GM21528 (cell line): Measurements from ENCODE around the gene HUNK.

Source experiments
- ATAC-seq: cut with Tn5 transposase; IDR thresholded peaks from one replicate; pipeline ENCODE4 v1.9.1; 2021; ENCODE audit warnings: mild to moderate bottlenecking, moderate library complexity; ENCODE audit not compliant: unreplicated experiment, low FRiP score

Gene HUNK

DNA sequence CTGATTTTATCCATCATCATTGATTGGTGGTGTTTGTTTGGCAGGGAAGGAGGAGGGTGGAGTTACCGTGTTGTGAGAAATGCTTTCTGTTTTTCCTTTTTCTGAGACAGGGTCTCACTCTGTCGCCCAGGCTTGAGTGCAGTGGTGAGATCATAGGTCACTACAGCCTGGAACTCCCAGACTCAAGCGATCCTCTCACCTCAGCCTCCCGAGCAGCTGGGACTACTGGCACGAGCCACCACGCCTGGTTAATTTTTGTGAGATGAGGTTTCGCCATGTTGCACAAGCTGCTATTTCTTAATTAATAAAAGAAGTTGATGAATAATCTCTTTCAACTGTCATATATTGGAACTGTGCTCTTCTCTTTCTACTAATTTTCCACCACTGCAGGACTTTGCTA, 44.3 kb downstream of the HUNK start:
- ATAC-seq: no peak

DNA sequence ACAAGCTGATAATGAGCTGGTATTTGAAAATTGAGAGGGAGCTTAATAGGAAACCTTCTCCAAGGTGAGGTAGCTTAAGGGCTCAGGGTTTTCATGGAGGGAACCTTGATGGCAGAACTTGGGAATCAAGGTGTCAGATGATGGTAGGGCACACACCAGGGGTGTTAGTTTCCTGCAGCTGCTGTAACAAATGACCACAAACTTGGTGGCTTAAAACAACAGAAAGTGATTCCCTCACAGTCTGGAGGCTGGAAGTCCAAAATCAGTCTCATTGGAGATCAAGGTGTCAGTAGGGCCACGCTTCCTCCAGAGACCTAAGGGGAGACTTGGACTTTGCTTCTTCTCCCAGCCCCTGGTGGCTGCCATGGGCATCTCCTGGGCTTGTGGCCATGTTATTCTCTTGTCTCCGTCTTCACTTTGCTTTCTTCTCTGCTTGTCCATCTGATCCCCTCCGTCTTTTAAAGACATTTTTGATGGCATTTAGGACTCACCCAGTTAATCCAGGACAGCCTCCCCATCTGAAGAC, 45.5 kb downstream of the HUNK start:
- no peak for ATAC-seq

GRCh38 chr21:31920275-31920674, 47.5 kb downstream of the HUNK start:
- ATAC-seq: no peak

GRCh38 chr21:31921079-31921478, 48.3 kb downstream of the HUNK start:
- no peak for ATAC-seq

DNA sequence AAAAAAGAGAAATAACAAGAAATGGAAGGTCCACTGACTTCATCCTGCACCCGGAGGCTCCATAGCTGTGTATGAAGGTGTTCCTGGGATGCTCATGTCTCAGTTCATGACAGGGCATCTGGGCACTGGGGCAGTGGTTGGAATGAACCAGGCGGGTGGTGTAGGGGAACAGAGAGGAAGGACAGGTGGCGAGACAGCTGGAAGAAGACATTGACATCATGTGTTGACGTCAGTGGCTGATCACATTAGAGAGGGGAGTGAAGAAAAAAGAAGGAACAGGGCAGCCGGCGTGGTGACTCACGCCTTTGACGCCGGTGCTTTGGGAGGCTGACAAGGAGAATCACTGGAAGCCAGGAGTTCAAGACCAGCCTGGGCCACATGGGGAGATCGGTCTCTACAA, 50.1 kb downstream of the HUNK start:
- no peak for ATAC-seq

DNA sequence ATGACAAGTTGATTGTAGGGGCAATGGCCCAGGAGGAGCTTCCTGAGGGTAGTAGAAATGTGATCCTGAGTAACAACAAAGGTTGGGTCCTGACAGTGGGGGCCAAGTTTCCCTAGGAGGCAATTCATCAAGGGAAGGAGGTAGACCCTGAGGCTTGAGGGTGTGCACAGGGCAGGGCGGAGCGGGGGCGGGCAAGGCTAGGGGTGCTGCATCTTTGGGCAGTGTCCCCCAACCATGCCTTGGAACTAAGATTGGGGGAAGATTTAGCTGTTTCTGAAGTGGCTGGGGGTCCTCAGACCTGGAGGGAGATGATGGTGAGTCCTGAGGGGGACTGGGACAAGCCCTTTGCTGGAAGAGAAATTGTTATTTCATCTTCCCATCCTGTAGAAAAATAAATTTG, 50.9 kb downstream of the HUNK start:
- no peak for ATAC-seq

GRCh38 chr21:31924548-31924947, 51.7 kb downstream of the HUNK start:
- no peak for ATAC-seq

DNA sequence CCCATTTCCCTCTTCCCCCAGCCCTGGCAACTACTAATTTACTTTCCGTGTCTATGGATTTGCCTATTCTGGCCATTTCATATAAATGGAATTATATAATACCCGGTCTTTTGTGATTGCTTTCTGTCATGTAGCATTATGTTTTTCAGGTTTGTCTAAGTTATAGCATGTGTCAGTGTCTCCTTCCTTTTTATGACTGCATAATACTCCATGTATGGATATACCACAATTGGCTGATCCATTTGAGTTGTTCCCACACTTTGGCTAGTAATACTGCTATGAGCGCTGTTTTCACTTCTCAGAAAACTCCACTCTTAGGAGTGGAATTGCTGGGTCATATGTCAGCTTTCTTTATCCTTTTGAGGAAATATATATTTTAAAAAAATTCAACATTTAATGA, 53.7 kb downstream of the HUNK start:
- ATAC-seq: no peak

DNA sequence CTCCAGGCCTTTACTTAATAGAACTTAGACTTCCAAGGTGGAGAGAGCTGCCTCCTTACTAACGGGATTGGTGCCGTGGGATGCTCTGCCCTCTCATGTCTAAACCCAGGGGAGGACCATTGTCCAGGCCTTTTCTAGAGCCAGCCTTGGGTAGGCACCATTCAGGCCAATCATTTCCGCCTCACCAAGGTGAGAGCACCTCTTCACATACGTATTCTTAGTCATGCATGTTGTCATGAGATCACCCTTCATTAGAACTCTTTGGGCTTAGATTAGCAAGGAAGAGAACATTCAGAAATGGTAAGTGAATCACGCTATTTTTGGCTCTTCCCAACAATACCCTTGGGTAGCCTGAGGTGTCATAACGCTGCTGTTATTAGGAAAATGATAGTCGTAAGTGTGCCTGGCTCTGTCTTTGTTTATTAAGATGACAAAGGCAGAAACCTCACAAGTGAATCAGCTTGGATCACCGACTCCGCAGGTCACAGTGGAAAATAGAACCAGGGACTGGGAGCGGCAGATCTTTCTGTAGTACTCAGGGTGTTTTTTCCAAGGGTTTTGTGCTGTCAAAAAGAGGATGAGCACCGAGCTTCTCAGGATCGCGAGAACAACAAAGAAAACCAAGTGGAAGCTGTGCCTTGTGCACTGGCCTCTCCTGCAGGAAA, 55.0 kb downstream of the HUNK start:
- ATAC-seq: no peak

DNA sequence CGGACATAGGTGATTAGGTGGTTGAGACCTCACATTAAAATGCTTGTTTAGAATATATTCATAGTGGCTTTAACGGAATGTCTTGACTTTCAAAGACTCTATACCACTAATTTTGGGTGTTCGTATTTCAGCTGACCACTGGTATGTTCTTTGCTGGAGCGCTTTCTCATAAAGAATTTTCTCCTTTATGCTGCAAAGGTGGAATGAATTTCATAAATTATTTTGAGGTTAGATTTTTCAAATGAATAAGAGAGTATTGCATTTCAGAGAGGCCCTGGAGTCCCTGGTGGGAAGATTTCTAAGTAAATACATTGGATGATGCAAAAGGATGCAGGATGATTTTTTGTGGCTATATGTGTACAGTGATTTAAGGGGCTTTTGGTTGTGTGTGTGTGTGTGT, 55.8 kb downstream of the HUNK start:
- no peak for ATAC-seq

DNA sequence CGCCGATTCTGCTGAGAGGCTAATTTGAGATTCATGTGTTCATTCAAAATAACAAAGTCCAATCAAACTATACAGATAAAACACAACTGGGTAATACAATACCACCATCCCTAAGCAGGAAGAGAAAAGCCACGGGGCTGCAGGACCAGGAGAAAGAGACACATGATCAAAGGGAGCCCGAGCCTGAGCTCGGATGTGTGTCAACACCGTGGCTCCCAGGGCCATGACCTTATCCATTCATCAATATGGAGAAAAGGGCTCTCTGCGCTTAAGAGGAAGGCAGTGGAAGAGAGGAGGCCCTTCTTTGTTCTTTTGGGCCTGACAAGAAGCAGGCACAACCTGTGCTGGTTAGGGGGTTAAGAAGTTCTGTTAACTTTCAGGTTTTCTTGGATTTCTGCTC, 56.7 kb downstream of the HUNK start:
- ATAC-seq: no peak

GRCh38 chr21:31930001-31930400, 57.2 kb downstream of the HUNK start:
- no peak for ATAC-seq

GRCh38 chr21:31931644-31932469, 59.0 kb downstream of the HUNK start:
- ATAC-seq: no peak

GRCh38 chr21:31932470-31932764, 59.6 kb downstream of the HUNK start:
- no peak for ATAC-seq

DNA sequence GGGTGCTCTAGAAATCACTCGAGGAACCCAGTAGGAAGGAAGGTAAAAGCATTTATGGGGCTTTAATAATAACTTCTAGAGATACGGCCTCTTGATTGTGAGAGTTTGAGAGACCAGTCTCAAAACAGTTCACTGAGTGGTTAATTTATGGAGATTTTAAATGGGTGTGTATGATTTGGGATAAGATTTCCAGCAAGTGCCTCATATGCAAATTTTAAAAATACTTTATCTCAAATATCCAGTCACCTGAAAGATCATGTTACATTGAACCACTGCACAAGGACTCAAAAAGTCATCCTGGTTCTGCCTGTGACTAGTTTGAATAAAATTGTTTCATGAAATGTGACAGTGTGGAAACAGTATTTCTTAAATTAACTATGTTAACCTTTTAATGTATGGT, 64.5 kb downstream of the HUNK start:
- ATAC-seq: no peak

GRCh38 chr21:31938330-31939301, 65.8 kb downstream of the HUNK start:
- ATAC-seq: no peak

DNA sequence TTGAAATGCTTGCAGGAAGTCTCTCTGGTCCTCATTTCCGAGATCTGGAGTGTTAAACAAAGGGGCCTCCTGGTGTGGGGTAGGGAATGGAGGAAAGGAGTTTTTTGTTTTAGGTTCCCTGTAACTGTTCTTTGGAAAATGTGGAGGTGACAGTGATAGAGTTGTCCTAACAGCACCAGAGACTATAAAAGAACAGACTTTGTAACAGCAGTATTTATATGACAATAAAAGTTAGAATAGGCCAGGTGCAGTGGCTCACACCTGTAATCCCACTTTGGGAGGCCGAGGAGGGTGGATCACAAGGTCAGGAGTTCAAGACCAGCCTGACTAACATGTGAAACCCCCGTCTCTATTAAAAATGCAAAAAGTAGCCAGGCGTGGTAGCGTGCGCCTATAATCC, 68.9 kb downstream of the HUNK start:
- no peak for ATAC-seq

DNA sequence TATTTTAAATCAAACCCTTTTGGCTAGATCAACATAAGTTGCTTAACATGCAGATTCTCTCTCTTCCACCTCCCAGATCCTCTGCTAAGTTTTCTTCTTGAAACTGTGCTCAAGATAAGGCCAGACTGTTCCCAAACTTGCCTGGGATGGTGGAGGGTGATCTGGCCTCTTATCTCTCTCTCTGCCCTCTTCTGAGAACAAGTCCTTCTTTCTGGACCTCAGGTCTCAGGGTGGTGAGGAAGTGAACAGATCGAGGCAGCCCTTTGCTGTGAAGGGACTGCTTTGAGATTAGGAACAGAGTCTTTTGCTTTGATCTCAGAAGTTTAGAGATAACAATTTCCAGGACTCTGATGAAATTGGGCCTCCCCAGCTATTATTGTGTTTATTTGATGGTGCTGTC, 70.7 kb downstream of the HUNK start:
- ATAC-seq: no peak

DNA sequence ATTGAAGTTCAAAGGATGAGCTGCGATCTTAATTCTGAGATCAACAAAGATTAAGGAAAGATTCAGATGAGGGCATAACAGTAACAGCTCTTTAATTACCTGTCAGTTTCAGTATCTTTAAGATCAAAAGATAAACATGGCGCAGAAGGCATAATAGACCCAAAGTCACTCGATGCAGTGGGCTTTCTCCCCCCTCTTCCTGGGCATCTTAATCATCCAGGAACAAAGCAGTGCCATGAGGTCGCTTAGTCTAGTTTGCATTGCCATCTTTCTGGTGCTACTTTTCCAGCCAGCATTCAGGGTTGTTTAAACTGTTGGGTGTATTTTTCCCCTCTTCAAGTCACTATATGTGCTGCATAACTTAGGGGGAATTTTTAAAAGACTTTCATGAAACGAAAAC, 72.3 kb downstream of the HUNK start:
- ATAC-seq: no peak

- no peak for ATAC-seq
These were observed 72.7 kb downstream of the HUNK start for GRCh38 chr21:31945546-31945945.

DNA sequence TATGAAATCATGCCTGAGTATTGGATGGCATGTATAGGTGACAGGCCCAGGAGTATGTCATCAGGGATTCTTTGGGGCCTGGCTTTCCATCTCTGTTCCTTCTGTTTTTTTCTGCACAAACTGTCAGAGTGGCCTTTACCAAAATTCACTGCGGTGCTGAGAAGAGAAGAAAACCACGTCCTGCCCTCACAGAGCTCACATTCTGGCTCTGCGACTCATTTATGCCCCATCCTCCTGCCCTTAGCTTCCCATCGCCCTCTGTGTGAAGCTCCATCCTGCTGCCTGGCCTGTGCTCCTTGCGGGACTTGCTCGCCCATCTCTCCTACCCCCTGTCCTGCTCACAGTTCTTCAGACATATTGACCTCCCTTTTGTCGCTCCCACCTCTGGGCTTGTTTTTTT, 73.4 kb downstream of the HUNK start:
- ATAC-seq: no peak
